Measurements from ENCODE around the gene PFDN1.

GRCh38 chr5:140336388-140336787, 33.5 kb upstream of the PFDN1 start:
- TF ChIP-seq CTCF (conservative IDR thresholded peaks at IDR 0.05; ENCODE audit: low read depth, low read length): no peak
- TF ChIP-seq EZH2 (IDR thresholded peaks at IDR 0.05; ENCODE audit: borderline replicate concordance, low read depth, low read length, poor library complexity, severe bottlenecking): no peak

All from A673 (cell line).